Endothelial cell of umbilical vein (primary cell): ENCODE results near the gene TTC4. TPM values are rescaled to one million over a fixed set of nuclear protein-coding genes. Genes with fewer than 3 reads are reported as not detected.

Source experiments
- BruUV-seq: library from RNA; stranded (reverse); fragments of 400-500 nt; replicated peaks from 2 replicates; lab custom pipeline; 2021; lab: Mats Ljungman, UMichigan
- CTCF ChIA-PET: fragments of 300-600, 350-600 bp; sonication (Branson Sonifier 250); formaldehyde crosslinking; loops from one replicate; lab custom pipeline; 2021; ENCODE audit warnings: antibody characterized with exemption, inconsistent platforms; lab: Charles Lee
- POLR2A ChIA-PET: fragments of 300-600, 350-600 bp; sonication (Branson Sonifier 250); formaldehyde crosslinking; loops from one replicate; lab custom pipeline; 2021; ENCODE audit warnings: antibody characterized with exemption, inconsistent platforms; lab: Charles Lee
- DNase-seq: peaks from one replicate; pipeline ENCODE4 v3.0.0-alpha.2; 2011; ENCODE audit warnings: low read depth, low spot score
- FAIRE-seq: peaks from 2 replicates; lab custom pipeline; 2011; peaks lifted over from hg19 to GRCh38; lab: Jason Lieb, UNC
- H2AFZ ChIP-seq: 2 replicates; pipeline ENCODE4 v1.6.0; 2012; ENCODE audit warnings: low read depth, low read length, control low read depth, inconsistent platforms
- H3K27ac ChIP-seq: 2 replicates; pipeline ENCODE4 v1.5.1; 2011; ENCODE audit warnings: low read depth, mild to moderate bottlenecking, control low read depth, low read length, moderate library complexity; ENCODE audit not compliant: insufficient read depth
- H3K27me3 ChIP-seq, 2 experiments: 2 replicates each; pipeline versions ENCODE4 v1.6.0 to v1.6.1; 2011; ENCODE audit warnings: low read length in 2 of 2, mixed read lengths in 1 of 2; ENCODE audit not compliant: control insufficient read depth in 2 of 2, insufficient read depth in 2 of 2
- H3K36me3 ChIP-seq, 2 experiments: 2 replicates in 1 of 2; 3 replicates in 1 of 2; pipeline ENCODE4 v1.5.1; 2011; ENCODE audit warnings: low read length in 2 of 2, mild to moderate bottlenecking in 1 of 2, moderate library complexity in 1 of 2; ENCODE audit not compliant: control insufficient read depth in 2 of 2, insufficient read depth in 2 of 2; ENCODE audit errors: extremely low read depth in 1 of 2
- H3K4me1 ChIP-seq: 3 replicates; pipeline ENCODE4 v1.5.1; 2011; ENCODE audit warnings: mild to moderate bottlenecking, low read length; ENCODE audit not compliant: control insufficient read depth, insufficient read depth; ENCODE audit errors: extremely low read depth
- H3K4me2 ChIP-seq: 2 replicates; pipeline ENCODE4 v1.6.1; 2011; ENCODE audit warnings: low read length, control low read depth, mixed read lengths; ENCODE audit not compliant: insufficient read depth
- H3K4me3 ChIP-seq, 3 experiments: fragments of 200-600 bp in 1 of 3; sonication (generic), shearing (Covaris generic) in 1 of 3; replicated peaks in 1 of 3; 2 replicates each; pipeline ENCODE4 v1.5.1; 2011 to 2016; ENCODE audit warnings: control low read depth in 3 of 3, low read length in 3 of 3, mild to moderate bottlenecking in 2 of 3, inconsistent platforms in 1 of 3, low read depth in 1 of 3, moderate library complexity in 1 of 3; ENCODE audit not compliant: insufficient read depth in 1 of 3
- H3K79me2 ChIP-seq: 2 replicates; pipeline ENCODE4 v1.6.0; 2012; ENCODE audit warnings: low read length, inconsistent platforms; ENCODE audit not compliant: control insufficient read depth, insufficient read depth
- H3K9ac ChIP-seq: replicated peaks from 2 replicates; pipeline ENCODE3; 2011; ENCODE audit warnings: low read length, control low read depth; ENCODE audit not compliant: insufficient read depth; ENCODE audit errors: extremely low read depth
- H3K9me1 ChIP-seq: replicated peaks from 3 replicates; pipeline ENCODE4 v1.6.0; 2011; ENCODE audit warnings: mild to moderate bottlenecking, low read length; ENCODE audit not compliant: control insufficient read depth, insufficient read depth; ENCODE audit errors: extremely low read depth
- H3K9me3 ChIP-seq: replicated peaks from 2 replicates; pipeline ENCODE4 v1.5.1; 2012; ENCODE audit warnings: low read length, inconsistent platforms; ENCODE audit not compliant: control insufficient read depth, insufficient read depth
- H4K20me1 ChIP-seq: replicated peaks from 2 replicates; pipeline ENCODE3; 2011; ENCODE audit warnings: mild to moderate bottlenecking, low read length; ENCODE audit not compliant: control insufficient read depth, insufficient read depth; ENCODE audit errors: extremely low read depth
- CTCF ChIP-seq, 2 donors: IDR thresholded peaks; 1 replicate in 1 of 2; 2 replicates in 1 of 2; pipeline ENCODE4 v1.5.1; 2011; ENCODE audit warnings: low read length in 2 of 2, mild to moderate bottlenecking in 2 of 2, moderate library complexity in 2 of 2, control low read depth in 1 of 2, inconsistent platforms in 1 of 2, low read depth in 1 of 2; ENCODE audit not compliant: insufficient read depth in 1 of 2; ENCODE audit errors: extremely low read depth in 1 of 2
- EZH2 ChIP-seq: IDR thresholded peaks from 2 replicates; pipeline ENCODE4 v1.6.1; 2012; ENCODE audit warnings: borderline replicate concordance, low read depth, mild to moderate bottlenecking, moderate library complexity, low read length, inconsistent platforms; ENCODE audit not compliant: severe bottlenecking
- FOS ChIP-seq: IDR thresholded peaks from 2 replicates; pipeline ENCODE4 v1.6.1; 2011; ENCODE audit warnings: mild to moderate bottlenecking, low read length, moderate library complexity, borderline replicate concordance; ENCODE audit not compliant: insufficient read depth
- JUN ChIP-seq: IDR thresholded peaks from 2 replicates; pipeline ENCODE4 v1.6.1; 2011; ENCODE audit warnings: borderline replicate concordance, low read depth; ENCODE audit not compliant: insufficient read length, insufficient read depth
- MYC ChIP-seq: IDR thresholded peaks from one replicate; pipeline ENCODE4 v1.6.1; 2011; ENCODE audit warnings: mild to moderate bottlenecking, low read depth, low read length
- dilution Hi-C: fragments of 300-500 bp; cut with MboI; formaldehyde crosslinking; loops from one replicate; pipeline ENCODE4 v1.15.0; 2019; ENCODE audit warnings: low sequenced_read_pairs; ENCODE audit not compliant: extremely low pct_ligation_motif_present
- intact Hi-C: fragments of 100-400 bp; cut with micrococcal nuclease; formaldehyde crosslinking; loops from one replicate; pipeline ENCODE4 v1.10.0; 2022
- polyA plus RNA-seq, 4 experiments: library from polyadenylated mRNA; depleted of rRNA in 3 of 4; stranded (reverse) in 3 of 4; unstranded in 1 of 4; fragments of >200 nt; gene quantifications; 2 replicates each; pipeline versions ENCODE4 v1.2.1 to v1.2.3, GENCODE V29; 2011 to 2012; ENCODE audit warnings: missing spikeins in 1 of 4
- total RNA-seq: library from RNA; stranded (reverse); gene quantifications from 2 replicates; pipeline ENCODE4 v1.2.3, GENCODE V29; 2021

TTC4 gene
- total and polyA plus RNA-seq, 2 donors (not counting 3 experiments of a cell fraction or from before 2014, with no cell fraction given) = 19.2 to 28.8 TPM

- Histone ChIP-seq H3K4me1 (no peaks in the 10 kb centered on the region), H4K20me1 (no peaks in the 10 kb centered on the region), H2AFZ (no peak overlapping the region), H3K27me3 (no peaks in the 10 kb centered on the region), H3K79me2 (no peaks in the 10 kb centered on the region), H3K9ac (no peak overlapping the region), H3K9me3 (no peaks in the 10 kb centered on the region), H3K27ac (no peak overlapping the region), H3K9me1 (no peaks in the 10 kb centered on the region), H3K36me3 (peaks cover 0 to 11% of the 10 kb centered on the region in 2 experiments), H3K4me3 (no peak overlapping the region), H3K4me2 (no peak overlapping the region)
- ChIA-PET CTCF (interaction anchor here (1.7 kb wide), 1 partner anchor 17 kb away, joined by 3 read pairs; no protein-coding TSS in a partner anchor), POLR2A (no interaction called here)
- intact Hi-C loops (no loop called here), dilution Hi-C loops (no loop called here)
- FAIRE-seq = no peak
- BruUV-seq = no TSS peak
- no peak for DNase-seq
- TF ChIP-seq JUN (no peak), EZH2 (no peak), MYC (no peak), CTCF (IDR thresholded peaks at IDR 0.05; ENCODE audit: extremely low read depth in 1 of 2, insufficient read depth in 1 of 2, low read depth in 1 of 2, low read length in 2 of 2) (no peak), FOS (no peak)
These were observed 30.2 kb downstream of the TTC4 start for GRCh38 chr1:54745864-54746263.
